ENCODE measurements around the gene SCART1. TPM values are rescaled to one million over a fixed set of nuclear protein-coding genes. Genes with fewer than 3 reads are reported as not detected.

Gene SCART1
- total and polyA plus RNA-seq, 7 donors, result 0.08 to 1.8 (median 0.58) TPM

DNA sequence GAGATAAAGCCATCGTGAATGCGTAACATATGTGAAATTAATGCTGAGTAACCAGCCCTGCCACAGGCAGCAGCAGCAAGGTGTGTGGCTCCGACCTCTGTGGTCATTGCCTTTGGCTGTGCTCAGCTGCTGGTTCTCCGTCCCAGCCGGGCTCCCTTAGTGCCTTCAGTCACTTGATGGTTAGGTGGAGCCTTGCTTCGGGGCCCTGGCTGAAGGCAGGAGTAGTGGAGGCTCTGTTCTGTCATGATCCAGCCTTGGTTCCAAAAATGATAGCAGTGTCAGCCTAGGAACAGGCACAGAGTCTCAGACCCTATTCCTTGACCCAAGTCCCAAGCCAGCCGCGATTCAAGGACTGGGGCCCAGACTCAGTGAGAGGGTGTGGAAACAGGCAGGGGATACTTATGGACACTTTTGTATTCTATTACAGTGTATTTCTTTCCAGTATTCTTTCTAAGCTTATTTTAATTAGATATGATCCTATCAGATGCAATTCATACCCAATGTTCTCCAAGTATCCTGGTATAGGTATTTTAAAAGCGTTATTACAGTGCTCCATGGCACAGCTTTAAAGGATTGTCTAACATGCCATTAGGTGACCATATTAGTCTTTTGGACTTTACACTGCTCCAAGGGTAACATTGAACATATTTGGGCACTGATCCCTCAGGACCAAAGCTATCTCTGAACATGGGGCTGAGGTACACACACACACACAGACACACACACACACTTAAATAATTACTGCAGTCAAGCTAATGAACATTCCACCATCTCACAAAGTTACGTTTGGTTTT, 9.0 kb downstream of the SCART1 start:
- no peak for ATAC-seq
- intact Hi-C loops (cut with DNase I), result no loop called here
- Histone ChIP-seq H3K36me3 (ENCODE audit: insufficient read depth in 1 of 2, low read depth in 1 of 2) (no peaks in the 10 kb centered on the region), H3K9me3 (no peaks in the 10 kb centered on the region), H3K27me3 (ENCODE audit: insufficient read depth in 3 of 3, low read length in 2 of 3) (peaks cover 0 to 2% (median 0%) of the 10 kb centered on the region in 3 donors), H3K4me3 (no peak overlapping the region), H3K4me1 (no peaks in the 10 kb centered on the region), H3K27ac (no peak overlapping the region)
- TF ChIP-seq, protein P1, sequence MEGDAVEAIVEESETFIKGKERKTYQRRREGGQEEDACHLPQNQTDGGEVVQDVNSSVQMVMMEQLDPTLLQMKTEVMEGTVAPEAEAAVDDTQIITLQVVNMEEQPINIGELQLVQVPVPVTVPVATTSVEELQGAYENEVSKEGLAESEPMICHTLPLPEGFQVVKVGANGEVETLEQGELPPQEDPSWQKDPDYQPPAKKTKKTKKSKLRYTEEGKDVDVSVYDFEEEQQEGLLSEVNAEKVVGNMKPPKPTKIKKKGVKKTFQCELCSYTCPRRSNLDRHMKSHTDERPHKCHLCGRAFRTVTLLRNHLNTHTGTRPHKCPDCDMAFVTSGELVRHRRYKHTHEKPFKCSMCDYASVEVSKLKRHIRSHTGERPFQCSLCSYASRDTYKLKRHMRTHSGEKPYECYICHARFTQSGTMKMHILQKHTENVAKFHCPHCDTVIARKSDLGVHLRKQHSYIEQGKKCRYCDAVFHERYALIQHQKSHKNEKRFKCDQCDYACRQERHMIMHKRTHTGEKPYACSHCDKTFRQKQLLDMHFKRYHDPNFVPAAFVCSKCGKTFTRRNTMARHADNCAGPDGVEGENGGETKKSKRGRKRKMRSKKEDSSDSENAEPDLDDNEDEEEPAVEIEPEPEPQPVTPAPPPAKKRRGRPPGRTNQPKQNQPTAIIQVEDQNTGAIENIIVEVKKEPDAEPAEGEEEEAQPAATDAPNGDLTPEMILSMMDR (IDR thresholded peaks at IDR 0.05), result no peak
- WGBS, 3 donors, result 89 to 91% (median 91%) methylated on average over 10 of the region's 10 CpGs
- no peak for DNase-seq

- H3K9me3 ChIP-seq, result no peaks in the 10 kb centered on the region
- intact Hi-C loops (cut with DNase I), result no loop called here
- H3K4me3 ChIP-seq, result no peak overlapping the region
- ATAC-seq, result no peak
- H3K4me1 ChIP-seq, result no peaks in the 10 kb centered on the region
- no peaks in the 10 kb centered on the region for H3K27me3 ChIP-seq (ENCODE audit: insufficient read depth in 3 of 3, low read length in 2 of 3)
- 88 to 95% (median 92%) methylated on average over 9 to 12 of the region's 12 CpGs for WGBS, 3 donors
- no peak overlapping the region for H3K27ac ChIP-seq
- peak in 1 of 2 donors; percentile 42 for DNase-seq
- no peaks in the 10 kb centered on the region for H3K36me3 ChIP-seq (ENCODE audit: insufficient read depth in 1 of 2, low read depth in 1 of 2)
- TF ChIP-seq, protein P1 (IDR thresholded peaks at IDR 0.05), result no peak
Measured at GRCh38 chr10:133464582-133465031, 10.9 kb downstream of the SCART1 start.

GRCh38 chr10:133465191-133465949, 11.6 kb downstream of the SCART1 start:
- no peaks in the 10 kb centered on the region for H3K27me3 ChIP-seq (ENCODE audit: insufficient read depth in 3 of 3, low read length in 2 of 3)
- no peaks in the 10 kb centered on the region for H3K9me3 ChIP-seq
- intact Hi-C loops (cut with DNase I), result no loop called here
- H3K27ac ChIP-seq, result no peak overlapping the region
- ATAC-seq (no peak), DNase-seq (no peak)
- TF ChIP-seq, protein P1 (IDR thresholded peaks at IDR 0.05), result no peak
- WGBS, 3 donors, result 28 to 35% (median 29%) methylated on average over 50 to 55 of the region's 55 CpGs
- H3K36me3 ChIP-seq (ENCODE audit: insufficient read depth in 1 of 2, low read depth in 1 of 2), result no peaks in the 10 kb centered on the region
- no peaks in the 10 kb centered on the region for H3K4me1 ChIP-seq
- H3K4me3 ChIP-seq, result no peak overlapping the region

GRCh38 chr10:133465950-133466474, 12.3 kb downstream of the SCART1 start:
- no peak for DNase-seq
- Histone ChIP-seq H3K9me3 (no peaks in the 10 kb centered on the region), H3K4me1 (no peaks in the 10 kb centered on the region), H3K4me3 (no peak overlapping the region), H3K36me3 (ENCODE audit: insufficient read depth in 1 of 2, low read depth in 1 of 2) (no peaks in the 10 kb centered on the region), H3K27ac (no peak overlapping the region), H3K27me3 (ENCODE audit: insufficient read depth in 3 of 3, low read length in 2 of 3) (no peaks in the 10 kb centered on the region)
- intact Hi-C loops (cut with DNase I), result no loop called here
- 88 to 95% (median 92%) methylated on average over 7 of the region's 7 CpGs for WGBS, 3 donors
- no peak for ATAC-seq
- TF ChIP-seq, protein P1 (IDR thresholded peaks at IDR 0.05), result no peak
